Measurements from ENCODE around the gene SAXO1.

Gene SAXO1

GRCh38 chr9:18923671-18924430 lies 109.2 kb downstream of the SAXO1 start:
- H3K27ac Mint-ChIP-seq: peak overlapping the region in 2 of 3 experiments; percentile 32 to 48
- peaks cover 7% of the 10 kb centered on the region for H3K27me3 Mint-ChIP-seq (ENCODE audit: low read depth)
- H3K9me3 Mint-ChIP-seq: no peaks in the 10 kb centered on the region

GRCh38 chr9:18923167-18923566 lies 109.8 kb downstream of the SAXO1 start:
- no peak for TF ChIP-seq CTCF (IDR thresholded peaks at IDR 0.05; ENCODE audit: unreplicated experiment in 3 of 3)

More at GRCh38 chr9:18923671-18924430, 109.2 kb downstream of the SAXO1 start:
- no peaks in the 10 kb centered on the region for H3K36me3 Mint-ChIP-seq (ENCODE audit: low read depth)
- no peak for TF ChIP-seq CTCF (IDR thresholded peaks at IDR 0.05; ENCODE audit: unreplicated experiment in 3 of 3)
- H3K4me1 Mint-ChIP-seq: peaks cover 35% of the 10 kb centered on the region
- no peak overlapping the region for H3K4me3 Mint-ChIP-seq

GRCh38 chr9:18922161-18922885 lies 110.7 kb downstream of the SAXO1 start:
- no peaks in the 10 kb centered on the region for H3K9me3 Mint-ChIP-seq
- peaks cover 36% of the 10 kb centered on the region for H3K4me1 Mint-ChIP-seq
- H3K27ac Mint-ChIP-seq: peak overlapping the region in 2 of 3 experiments; percentile 43 to 83
- H3K36me3 Mint-ChIP-seq (ENCODE audit: low read depth): no peaks in the 10 kb centered on the region
- peaks cover 7% of the 10 kb centered on the region for H3K27me3 Mint-ChIP-seq (ENCODE audit: low read depth)
- no peak for TF ChIP-seq CTCF (IDR thresholded peaks at IDR 0.05; ENCODE audit: unreplicated experiment in 3 of 3)
- H3K4me3 Mint-ChIP-seq: no peak overlapping the region

More at GRCh38 chr9:18923167-18923566, 109.8 kb downstream of the SAXO1 start:
- H3K4me3 Mint-ChIP-seq: no peak overlapping the region
- peak overlapping the region in 2 of 3 experiments; percentile 32 to 48 for H3K27ac Mint-ChIP-seq
- H3K4me1 Mint-ChIP-seq: peaks cover 35% of the 10 kb centered on the region
- peaks cover 7% of the 10 kb centered on the region for H3K27me3 Mint-ChIP-seq (ENCODE audit: low read depth)
- H3K9me3 Mint-ChIP-seq: no peaks in the 10 kb centered on the region
- no peaks in the 10 kb centered on the region for H3K36me3 Mint-ChIP-seq (ENCODE audit: low read depth)

GRCh38 chr9:18921366-18922075 lies 111.5 kb downstream of the SAXO1 start:
- Mint-ChIP-seq H3K9me3 (no peaks in the 10 kb centered on the region), H3K4me3 (no peak overlapping the region), H3K27me3 (ENCODE audit: low read depth) (peaks cover 7% of the 10 kb centered on the region), H3K27ac (peak overlapping the region in 2 of 3 experiments; percentile 43 to 83), H3K4me1 (peaks cover 40% of the 10 kb centered on the region), H3K36me3 (ENCODE audit: low read depth) (no peaks in the 10 kb centered on the region)
- TF ChIP-seq CTCF (IDR thresholded peaks at IDR 0.05; ENCODE audit: unreplicated experiment in 3 of 3): no peak

- H3K36me3 Mint-ChIP-seq (ENCODE audit: low read depth): no peaks in the 10 kb centered on the region
- H3K9me3 Mint-ChIP-seq: no peaks in the 10 kb centered on the region
- H3K27me3 Mint-ChIP-seq (ENCODE audit: low read depth): peaks cover 7% of the 10 kb centered on the region
- peaks cover 37% of the 10 kb centered on the region for H3K4me1 Mint-ChIP-seq
- TF ChIP-seq CTCF (IDR thresholded peaks at IDR 0.05; ENCODE audit: unreplicated experiment in 3 of 3): no peak
- H3K4me3 Mint-ChIP-seq: no peak overlapping the region
- peak overlapping the region; percentile 8 to 69 (median 49) for H3K27ac Mint-ChIP-seq
These were observed 112.6 kb downstream of the SAXO1 start for GRCh38 chr9:18920141-18921084.
